DMS79 treated with DMSO at 0.1 percent for 48 hours (cell line): ENCODE results near the gene RNF8.
"Not testable (repeated sequence)": the region's sequence is repeated elsewhere in the genome, so short reads cannot be mapped to it uniquely, and the experiment has no call there.

Source experiments
- DNase-seq: peaks from one replicate; lab custom pipeline; 2025; lab: John Stamatoyannopoulos, UW

The RNF8 gene

DNA sequence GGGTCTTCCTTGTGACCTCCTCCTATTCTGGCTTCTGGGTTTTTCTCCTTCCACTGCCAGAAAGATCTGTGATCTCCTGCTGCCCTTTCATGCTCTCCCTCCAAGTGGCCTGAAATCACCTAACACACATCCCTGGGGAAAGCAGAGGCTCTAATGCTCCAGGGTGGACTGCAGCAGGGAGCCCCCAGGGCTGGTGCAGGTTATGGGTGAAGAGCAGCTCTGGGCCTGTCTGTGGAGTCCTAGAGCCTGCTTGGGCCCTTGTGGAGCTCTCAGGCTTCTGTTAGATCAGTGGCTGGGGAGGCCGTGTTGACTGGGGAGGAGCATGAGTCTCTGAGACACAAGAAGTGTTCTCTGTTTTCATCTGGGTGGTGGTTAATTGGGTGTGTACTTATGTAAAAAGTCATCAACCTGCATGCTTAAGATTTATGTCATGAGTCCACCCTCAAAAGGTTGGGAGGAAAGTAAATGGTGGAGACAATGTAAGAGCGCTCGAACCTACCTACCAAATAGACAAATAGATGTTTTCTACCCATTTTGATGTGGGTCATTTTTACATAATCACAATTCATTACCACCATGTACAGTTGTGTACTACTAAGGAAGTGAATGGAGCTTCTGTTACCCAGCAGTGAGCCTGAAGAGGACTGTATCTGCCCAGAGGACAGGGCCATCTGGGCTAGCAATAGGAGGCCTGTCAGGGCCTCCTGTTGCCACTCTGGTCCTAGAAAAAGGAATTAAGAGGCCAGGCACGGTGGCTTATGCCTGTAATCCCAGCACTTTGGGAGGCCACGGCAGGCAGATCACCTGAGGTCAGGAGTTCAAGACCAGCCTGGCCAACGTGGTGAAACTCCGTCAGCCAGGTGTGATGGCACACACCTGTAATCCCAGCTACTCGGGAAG lies 32.0 kb upstream of the RNF8 start:
- no peak for DNase-seq

DNA sequence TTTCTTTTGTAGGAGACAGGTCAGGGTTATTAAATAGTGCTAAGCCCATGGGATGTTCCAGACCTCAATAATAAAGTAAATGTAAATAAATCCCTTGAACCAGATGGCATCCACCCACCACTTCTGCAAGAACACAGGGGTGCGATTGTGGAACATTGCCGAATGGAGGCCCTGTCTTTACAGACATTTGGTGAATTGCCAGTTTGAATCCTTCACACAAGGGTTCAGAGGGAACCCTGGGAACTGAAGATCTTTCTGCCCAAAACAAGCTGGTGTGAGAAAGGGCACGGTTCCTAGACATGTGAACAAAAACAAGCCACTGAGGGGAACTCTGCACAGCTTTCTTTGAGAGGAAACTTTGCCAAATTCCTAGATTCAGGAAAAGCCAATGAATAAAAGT lies 30.2 kb upstream of the RNF8 start:
- DNase-seq: peak; percentile 86

DNA sequence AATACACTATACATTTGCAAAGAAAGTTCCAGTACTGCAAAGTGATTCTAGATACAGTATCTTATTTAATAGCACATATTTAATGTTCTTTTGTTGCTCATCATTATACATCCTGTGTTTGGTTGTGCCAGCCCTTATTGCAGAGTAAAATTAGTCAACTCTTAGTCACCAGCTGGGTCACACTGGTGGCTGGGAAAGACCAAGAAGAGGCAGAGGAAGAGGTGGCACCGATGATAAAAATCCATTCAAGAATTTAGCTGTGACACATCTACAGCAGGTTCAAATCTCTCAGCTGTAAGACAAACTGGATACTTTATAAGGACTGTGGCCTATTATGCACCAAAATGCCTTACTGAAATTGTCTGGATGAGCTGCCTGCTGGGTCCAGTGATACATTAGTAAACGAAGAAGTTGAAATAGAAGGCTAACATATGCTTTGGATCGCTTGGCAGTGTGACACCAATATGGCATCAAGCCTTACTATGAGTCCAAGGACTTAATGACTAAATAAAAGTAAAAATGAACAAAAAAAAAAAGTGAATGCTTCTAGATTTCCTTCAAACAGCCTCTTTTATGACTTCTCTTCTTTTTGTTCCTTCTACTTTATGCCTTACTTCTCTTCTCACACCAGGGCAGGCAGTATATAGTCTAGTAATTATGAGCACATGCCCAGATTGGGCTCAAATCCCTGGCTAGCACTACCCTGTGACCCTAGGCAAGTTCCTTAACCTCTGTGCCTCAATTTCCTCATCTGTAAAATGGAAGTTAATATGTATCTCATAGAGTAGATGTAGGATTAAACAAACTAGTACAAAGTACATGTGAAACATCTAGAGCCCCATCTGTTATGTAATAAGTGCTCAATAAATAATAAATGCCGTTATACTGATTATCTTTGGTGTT lies 29.4 kb upstream of the RNF8 start:
- peak; percentile 30 for DNase-seq

- DNase-seq: not testable (repeated sequence)
These were observed 23.4 kb upstream of the RNF8 start for GRCh38 chr6:37330345-37330744.

- no peak for DNase-seq
These were observed 22.7 kb upstream of the RNF8 start for GRCh38 chr6:37331047-37331446.

- no peak for DNase-seq
These were observed 20.9 kb upstream of the RNF8 start for GRCh38 chr6:37332894-37333293.

GRCh38 chr6:37334047-37334446 lies 19.7 kb upstream of the RNF8 start:
- no peak for DNase-seq

- DNase-seq: not testable (repeated sequence)
These were observed 15.5 kb upstream of the RNF8 start for GRCh38 chr6:37338317-37338716.

- DNase-seq: no peak
These were observed 15.0 kb upstream of the RNF8 start for GRCh38 chr6:37338745-37339255.

GRCh38 chr6:37339741-37340638 lies 13.8 kb upstream of the RNF8 start:
- no peak for DNase-seq

- DNase-seq: no peak
These were observed 13.2 kb upstream of the RNF8 start for GRCh38 chr6:37340639-37340943.

DNA sequence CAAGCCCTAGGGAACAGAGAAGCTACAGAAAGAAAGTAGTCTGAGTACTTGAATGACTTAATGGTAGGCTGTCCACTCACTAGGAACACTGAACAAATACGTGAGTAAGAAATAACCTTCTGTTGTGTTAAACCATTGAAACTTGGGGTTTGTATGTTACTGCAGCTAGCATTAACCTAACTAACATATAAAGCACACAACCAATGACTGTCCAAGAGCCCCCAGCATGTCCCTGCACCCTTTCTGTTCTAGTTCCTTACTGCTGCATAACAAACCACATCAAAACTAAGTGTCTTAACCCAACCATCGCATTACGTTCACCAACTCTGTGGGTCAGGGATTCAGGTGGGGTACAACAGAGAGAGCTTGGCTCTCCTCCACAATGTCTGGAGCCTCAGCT lies 10.5 kb upstream of the RNF8 start:
- DNase-seq: no peak

GRCh38 chr6:37344308-37344707 lies 9.5 kb upstream of the RNF8 start:
- no peak for DNase-seq

DNA sequence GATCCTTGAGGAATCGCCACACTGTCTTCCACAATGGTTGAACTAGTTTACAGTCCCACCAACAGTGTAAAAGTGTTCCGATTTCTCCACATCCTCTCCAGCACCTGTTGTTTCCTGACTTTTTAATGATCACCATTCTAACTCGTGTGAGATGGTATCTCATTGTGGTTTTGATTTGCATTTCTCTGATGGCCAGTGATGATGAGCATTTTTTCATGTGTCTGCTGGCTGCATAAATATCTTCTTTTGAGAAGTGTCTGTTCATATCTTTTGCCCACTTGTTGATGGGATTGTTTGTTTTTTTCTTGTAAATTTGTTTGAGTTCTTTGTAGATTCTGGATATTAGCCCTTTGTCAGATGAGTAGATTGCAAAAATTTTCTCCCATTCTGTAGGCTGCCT lies 8.0 kb upstream of the RNF8 start:
- not testable (repeated sequence) for DNase-seq

DNA sequence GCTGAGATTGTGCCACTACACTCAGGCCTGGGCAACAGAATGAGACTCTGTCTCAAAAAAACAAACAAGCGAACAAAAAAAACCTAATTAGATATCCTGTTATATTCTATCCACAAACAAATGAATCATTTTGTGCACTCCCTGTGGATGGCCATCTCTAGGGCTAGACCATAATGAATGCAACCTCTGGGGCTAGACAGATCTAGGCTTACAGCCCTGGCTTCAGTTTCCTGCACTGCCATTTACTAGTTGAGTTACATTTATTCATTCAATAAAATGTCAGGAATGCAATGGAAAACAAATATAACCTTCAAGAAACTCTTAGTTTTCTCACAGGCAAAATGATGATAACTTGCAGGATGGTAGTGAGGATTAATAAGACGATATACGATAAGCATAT lies 6.6 kb upstream of the RNF8 start:
- DNase-seq: no peak

- DNase-seq: peak; percentile 85
These were observed 6.1 kb upstream of the RNF8 start for GRCh38 chr6:37347670-37348111.

- no peak for DNase-seq
These were observed 2.8 kb upstream of the RNF8 start for GRCh38 chr6:37351027-37351426.

DNA sequence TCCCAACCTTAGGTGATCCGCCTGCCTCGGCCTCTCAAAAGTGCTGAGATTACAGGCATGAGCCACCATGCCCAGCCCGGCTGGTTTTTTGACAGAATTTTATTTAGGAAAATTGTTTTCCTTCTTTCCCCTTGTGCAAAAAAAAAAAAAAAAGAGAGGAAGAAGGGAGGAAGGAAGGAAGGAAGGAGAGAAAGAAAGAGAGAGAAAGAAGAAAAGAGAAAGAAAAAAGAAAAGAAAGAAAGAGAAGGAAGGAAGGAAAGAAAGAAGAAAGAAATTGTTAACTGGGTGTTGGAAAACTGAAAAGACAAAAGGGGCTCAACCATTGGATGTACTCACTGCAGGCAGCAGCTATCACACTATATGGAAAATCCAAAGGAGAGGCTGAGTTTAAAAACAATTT lies 1.4 kb upstream of the RNF8 start:
- no peak for DNase-seq

DNA sequence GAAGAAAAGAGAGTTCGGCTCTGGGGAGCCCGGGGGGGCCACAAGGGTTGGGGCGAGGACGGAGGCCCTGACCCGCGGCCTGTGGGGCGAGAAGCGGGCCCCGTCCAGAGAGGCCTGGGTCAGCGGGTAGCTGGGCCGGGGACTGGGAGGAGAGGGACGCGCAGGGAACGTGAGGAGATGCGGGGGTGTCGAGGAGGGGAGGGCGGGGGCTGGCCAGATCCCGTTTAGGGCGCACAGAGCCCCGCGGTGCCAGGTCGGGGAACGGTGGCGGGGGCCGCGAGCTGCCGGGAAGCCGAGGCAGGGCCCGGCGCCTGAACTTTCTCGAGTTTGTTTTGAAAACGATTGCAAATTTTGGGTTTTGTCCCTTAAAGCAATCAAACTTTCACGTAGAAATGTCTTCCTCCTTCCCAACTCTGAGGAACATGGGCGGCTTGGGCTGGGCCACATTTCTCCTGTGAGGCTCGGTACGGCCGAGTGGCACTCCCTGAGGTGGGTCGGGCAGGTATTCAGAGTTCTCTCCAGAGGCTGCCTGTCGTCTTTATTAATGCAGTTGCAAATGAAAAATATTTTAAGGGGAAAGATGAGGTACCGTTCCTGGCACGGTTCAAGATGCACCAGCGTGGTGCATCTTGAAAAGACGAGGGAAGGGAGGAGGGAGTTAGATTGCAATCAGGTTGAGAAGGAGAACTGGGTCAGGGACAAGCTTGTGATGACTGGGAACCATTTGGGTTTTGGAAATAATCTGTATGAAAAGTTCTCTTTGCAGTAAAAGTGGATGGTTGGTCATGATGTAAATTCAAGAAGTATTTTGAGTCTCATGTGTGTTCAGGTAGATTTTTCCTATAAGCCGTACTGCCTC lies 972 bp downstream of the RNF8 start:
- DNase-seq: no peak

DNA sequence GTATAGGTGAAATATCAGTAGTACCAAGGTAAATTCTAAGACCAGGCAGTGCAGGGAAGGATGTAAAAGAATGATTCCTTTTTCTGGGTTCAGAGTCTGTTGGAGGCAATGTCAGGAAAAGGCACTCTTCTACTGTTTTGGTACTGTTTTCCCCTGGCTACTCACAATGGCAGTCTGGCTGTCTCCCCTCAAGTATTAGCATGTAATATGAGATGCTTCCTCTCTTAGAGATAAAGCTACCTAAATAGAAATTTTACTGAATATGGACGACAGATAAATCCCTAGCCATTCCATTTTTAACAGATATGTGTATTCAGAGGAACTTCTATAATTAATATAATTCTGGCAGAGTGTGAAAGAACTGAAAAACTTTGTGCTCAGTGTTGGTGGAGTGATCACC lies 3.5 kb downstream of the RNF8 start:
- no peak for DNase-seq

DNA sequence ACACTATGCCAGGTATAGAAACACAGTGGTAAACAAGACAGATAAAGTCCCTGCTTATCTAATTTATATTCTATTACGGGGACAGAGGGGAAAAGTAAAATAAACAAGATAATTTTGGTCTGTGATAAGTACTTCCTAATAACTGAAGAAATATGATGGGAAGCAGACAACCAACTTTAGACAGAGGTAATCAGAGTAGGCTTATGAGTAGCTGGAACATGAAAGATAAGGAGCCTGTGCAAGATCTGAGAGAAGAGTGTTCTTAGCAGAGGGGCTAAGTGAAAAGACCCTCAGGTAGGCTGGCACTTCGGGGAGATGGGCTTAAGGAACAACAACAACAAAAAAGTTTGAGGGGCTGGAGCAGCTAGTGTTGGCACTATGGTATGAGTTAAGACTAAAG lies 4.1 kb downstream of the RNF8 start:
- DNase-seq: no peak
